ENCODE data around the gene CDKN2B. TPM values are rescaled to one million over a fixed set of nuclear protein-coding genes. Genes with fewer than 3 reads are reported as not detected.

Gene CDKN2B
- total and polyA plus RNA-seq, 2 of the 4 experiments (the other 2 are of a cell fraction): 3.6 to 8.2 TPM

DNA sequence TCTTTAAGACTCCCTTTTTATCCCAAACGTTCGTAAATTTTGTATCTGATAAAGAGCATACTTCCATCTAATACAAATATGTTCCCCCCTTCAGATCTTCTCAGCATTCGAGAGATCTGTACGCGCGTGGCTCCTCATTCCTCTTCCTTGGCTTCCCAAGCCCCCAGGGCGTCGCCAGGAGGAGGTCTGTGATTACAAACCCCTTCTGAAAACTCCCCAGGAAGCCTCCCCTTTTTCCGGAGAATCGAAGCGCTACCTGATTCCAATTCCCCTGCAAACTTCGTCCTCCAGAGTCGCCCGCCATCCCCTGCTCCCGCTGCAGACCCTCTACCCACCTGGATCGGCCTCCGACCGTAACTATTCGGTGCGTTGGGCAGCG lies 34.8 kb downstream of the CDKN2B start:
- Histone ChIP-seq H4K91ac (ENCODE audit: insufficient read depth, low read depth, low read length) (no peak overlapping the region), H4K5ac (ENCODE audit: low read depth, low read length) (no peak overlapping the region), H2BK20ac (ENCODE audit: low read depth, low read length) (no peak overlapping the region), H3K23ac (ENCODE audit: low read depth, low read length) (no peak overlapping the region), H3K9me3 (ENCODE audit: control insufficient read depth, insufficient read depth, low read length) (peaks cover 9% of the 10 kb centered on the region; the same call in 1 of the 2 replicates), H3K4me3 (ENCODE audit: insufficient read depth, low read depth, low read length) (peak overlapping the region; percentile 75), H3K4ac (ENCODE audit: low read depth, low read length) (no peak overlapping the region), H2AK5ac (ENCODE audit: low read depth, low read length) (no peak overlapping the region), H3K9ac (ENCODE audit: low read depth, low read length) (peak overlapping the region; percentile 62), H3K27ac (ENCODE audit: insufficient read depth, low read length) (0 out of 2 replicates have a peak overlapping the region, but pooled peaks have one; percentile 9), H3K9me1 (ENCODE audit: insufficient read depth, low read length) (no peaks in the 10 kb centered on the region), H2BK120ac (ENCODE audit: low read depth, low read length) (no peak overlapping the region), H3K79me1 (ENCODE audit: low read depth in 1 of 2, low read length in 2 of 2) (no peaks in the 10 kb centered on the region), H4K8ac (ENCODE audit: low read depth in 2 of 2, low read length in 2 of 2) (no peak overlapping the region), H3K4me1 (ENCODE audit: control insufficient read depth, insufficient read depth, low read length) (no peaks in the 10 kb centered on the region), H2BK5ac (ENCODE audit: low read depth, low read length, poor library complexity, severe bottlenecking) (no peak overlapping the region), H3K14ac (replicated peaks; ENCODE audit: low read depth, low read length) (no peak overlapping the region), H3K18ac (ENCODE audit: low read depth, low read length) (no peak overlapping the region), H2AFZ (replicated peaks; ENCODE audit: low read length, poor library complexity) (peak overlapping the region; percentile 88), H3K4me2 (ENCODE audit: low read depth, low read length) (peak overlapping the region; percentile 90), H3K56ac (ENCODE audit: extremely low read depth, insufficient read depth, low read length) (no peak overlapping the region), H2AK9ac (replicated peaks; ENCODE audit: low read depth, low read length, poor library complexity) (peak overlapping the region; percentile 43), H3K27me3 (ENCODE audit: control insufficient read depth, insufficient read depth, low read length) (peaks cover 58% of the 10 kb centered on the region), H2BK15ac (ENCODE audit: low read depth, low read length) (no peak overlapping the region), H3K36me3 (ENCODE audit: control insufficient read depth, insufficient read depth, low read length) (peaks cover 7% of the 10 kb centered on the region; the same call in 1 of the 2 replicates), H4K20me1 (ENCODE audit: insufficient read depth, low read length) (peaks cover 3% of the 10 kb centered on the region; the same call in 1 of the 2 replicates)
- ChIA-PET POLR2A (ENCODE audit: unreplicated experiment) (no interaction called here), CTCF (no interaction called here)
- TF ChIP-seq MAZ (IDR thresholded peaks at IDR 0.05; ENCODE audit: borderline replicate concordance, low read depth, low read length): no peak
- BruUV-seq (replicated peaks): no TSS peak
- peak; percentile 5; the same call in 1 of the 2 replicates for ATAC-seq (ENCODE audit: low read depth)
- dilution Hi-C loops (cut with HindIII; ENCODE audit: low sequenced_read_pairs, unreplicated experiment): no loop called here
- in situ Hi-C loops (cut with MboI; ENCODE audit: low sequenced_read_pairs): no loop called here
- intact Hi-C loops (cut with micrococcal nuclease): no loop called here
- 0% methylated on average over 12 of the region's 21 CpGs; no CpG with 5 or more reads in 1 of the 2 experiments for WGBS, 2 experiments (ENCODE audit: extremely low coverage in 2 of 2, insufficient read length in 1 of 2)
- no peak for DNase-seq

Data from IMR-90 (cell line).